Fibroblast of villous mesenchyme (primary cell): ENCODE results near the gene KRT36. TPM values are rescaled to one million over a fixed set of nuclear protein-coding genes. Genes with fewer than 3 reads are reported as not detected.

Experiments
- DNase-seq: peaks from one replicate; pipeline ENCODE4 v3.0.0-alpha.2; 2010; ENCODE audit warnings: low read depth
- H3K4me3 ChIP-seq: 2 replicates; pipeline ENCODE4 v1.5.1; 2011; ENCODE audit warnings: low read depth, mild to moderate bottlenecking, low read length
- total RNA-seq: library from RNA; depleted of rRNA; stranded (reverse); fragments of >200 nt; gene quantifications from 2 replicates; pipeline ENCODE4 v1.2.3, GENCODE V29; 2012
- TF ChIP-seq, protein P1 (sequence below): IDR thresholded peaks from 2 replicates; pipeline ENCODE4 v1.5.1; 2012; ENCODE audit warnings: low read depth, mild to moderate bottlenecking, low read length; ENCODE audit not compliant: insufficient read depth

Gene KRT36
- total RNA-seq, 1 donor, result under 0.01 TPM

- no peak for DNase-seq
- TF ChIP-seq, protein P1, sequence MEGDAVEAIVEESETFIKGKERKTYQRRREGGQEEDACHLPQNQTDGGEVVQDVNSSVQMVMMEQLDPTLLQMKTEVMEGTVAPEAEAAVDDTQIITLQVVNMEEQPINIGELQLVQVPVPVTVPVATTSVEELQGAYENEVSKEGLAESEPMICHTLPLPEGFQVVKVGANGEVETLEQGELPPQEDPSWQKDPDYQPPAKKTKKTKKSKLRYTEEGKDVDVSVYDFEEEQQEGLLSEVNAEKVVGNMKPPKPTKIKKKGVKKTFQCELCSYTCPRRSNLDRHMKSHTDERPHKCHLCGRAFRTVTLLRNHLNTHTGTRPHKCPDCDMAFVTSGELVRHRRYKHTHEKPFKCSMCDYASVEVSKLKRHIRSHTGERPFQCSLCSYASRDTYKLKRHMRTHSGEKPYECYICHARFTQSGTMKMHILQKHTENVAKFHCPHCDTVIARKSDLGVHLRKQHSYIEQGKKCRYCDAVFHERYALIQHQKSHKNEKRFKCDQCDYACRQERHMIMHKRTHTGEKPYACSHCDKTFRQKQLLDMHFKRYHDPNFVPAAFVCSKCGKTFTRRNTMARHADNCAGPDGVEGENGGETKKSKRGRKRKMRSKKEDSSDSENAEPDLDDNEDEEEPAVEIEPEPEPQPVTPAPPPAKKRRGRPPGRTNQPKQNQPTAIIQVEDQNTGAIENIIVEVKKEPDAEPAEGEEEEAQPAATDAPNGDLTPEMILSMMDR, result no peak
- H3K4me3 ChIP-seq, result no peak overlapping the region
These were observed 27.1 kb upstream of the KRT36 start for GRCh38 chr17:41516830-41517283.

DNA sequence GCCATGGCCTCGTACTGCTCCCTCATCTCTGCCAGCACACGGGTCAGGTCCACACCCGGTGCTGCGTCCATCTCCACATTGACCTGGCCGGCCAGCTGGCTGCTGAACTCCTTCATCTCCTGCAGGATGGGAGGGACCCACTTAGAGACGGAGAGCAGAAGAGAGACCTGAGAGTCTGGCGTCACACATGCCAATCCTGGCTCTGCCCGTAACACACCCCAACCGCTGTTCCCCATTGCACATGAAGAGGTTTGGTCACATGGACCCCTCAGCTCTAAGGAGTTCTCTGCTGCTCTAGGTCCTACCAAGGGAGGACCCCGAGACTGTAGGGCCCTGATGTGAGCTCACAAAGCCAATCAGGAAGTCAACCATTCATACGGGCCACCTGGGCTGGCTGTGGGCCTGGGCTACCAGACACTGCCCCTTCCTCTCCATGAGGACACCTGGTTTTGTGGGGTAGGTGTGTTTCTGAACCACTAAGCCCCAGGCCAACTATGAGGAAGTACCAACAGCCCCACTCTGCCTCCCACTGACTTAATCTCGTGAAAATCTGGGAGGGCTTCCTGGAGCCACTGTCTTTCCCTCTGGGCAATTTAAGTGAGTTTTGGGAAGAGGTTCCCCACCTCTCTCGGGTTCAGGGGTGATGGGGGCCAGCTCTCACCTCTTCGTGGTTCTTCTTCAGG is 26.6 kb upstream of the KRT36 start:
- DNase-seq, result no peak
- H3K4me3 ChIP-seq, result no peak overlapping the region
- TF ChIP-seq, protein P1, result no peak

GRCh38 chr17:41513168-41513547 is 23.4 kb upstream of the KRT36 start:
- H3K4me3 ChIP-seq, result no peak overlapping the region
- TF ChIP-seq, protein P1, result no peak
- DNase-seq, result no peak

DNA sequence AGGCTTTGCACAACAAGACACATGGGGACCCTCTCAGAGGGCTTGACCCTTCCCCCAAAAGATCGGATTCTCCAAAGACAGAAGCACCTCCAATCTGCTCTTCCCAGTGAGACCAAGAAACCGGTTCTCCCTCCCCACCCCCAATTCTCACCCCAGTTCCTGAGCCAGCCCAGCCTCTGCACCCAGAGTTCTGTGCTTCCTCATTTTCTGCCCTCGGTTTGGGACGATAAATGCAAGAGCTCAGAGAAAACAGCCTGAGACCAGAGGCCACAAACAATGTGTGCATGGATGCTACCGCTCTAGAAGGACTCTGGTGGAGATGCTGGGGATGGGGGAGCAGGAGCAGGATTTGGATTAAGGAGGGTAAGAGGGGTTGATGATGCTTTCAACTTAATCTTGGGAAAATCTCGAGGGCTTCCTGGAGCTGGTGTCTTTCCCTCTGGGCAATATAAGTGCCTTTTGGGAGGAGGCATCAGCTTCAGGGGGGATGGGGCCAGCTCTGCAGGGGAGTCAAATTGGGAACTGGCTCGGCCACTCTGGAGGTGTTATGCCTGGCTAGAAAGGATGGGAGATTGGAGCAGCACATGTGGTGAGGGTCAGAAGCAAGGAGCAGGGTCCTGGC is 22.9 kb upstream of the KRT36 start:
- DNase-seq, result no peak
- TF ChIP-seq, protein P1, result no peak

GRCh38 chr17:41511716-41512115 is 22.0 kb upstream of the KRT36 start:
- no peak for DNase-seq
- no peak overlapping the region for H3K4me3 ChIP-seq
- TF ChIP-seq, protein P1, result no peak

More for the DNA sequence above, 22.9 kb upstream of the KRT36 start:
- no peak overlapping the region for H3K4me3 ChIP-seq

DNA sequence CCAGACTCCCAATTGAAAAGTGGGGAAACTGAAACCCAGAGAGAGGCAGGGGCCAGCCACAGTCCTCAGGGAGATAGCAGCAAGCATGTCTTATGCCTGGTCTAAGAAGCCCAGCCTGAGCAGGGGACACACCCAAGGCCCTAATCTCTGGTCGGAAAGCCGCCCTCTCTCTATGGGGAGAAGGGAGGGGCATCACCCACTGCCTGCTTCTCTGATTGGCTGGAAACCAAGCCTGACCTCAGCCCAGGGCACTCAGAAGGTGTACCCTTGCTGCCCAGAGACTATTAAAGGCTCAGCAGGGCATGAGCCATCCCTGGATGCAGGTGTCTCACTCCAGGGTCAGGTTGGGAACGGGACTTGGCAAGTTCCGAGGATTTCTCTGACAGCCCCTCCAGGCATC is 21.4 kb upstream of the KRT36 start:
- no peak for DNase-seq
- H3K4me3 ChIP-seq, result no peak overlapping the region
- TF ChIP-seq, protein P1, result no peak
